Measurements from ENCODE around the gene PER2.
"Not testable (repeated sequence)": the region's sequence is repeated elsewhere in the genome, so short reads cannot be mapped to it uniquely, and the experiment has no call there.

Gene PER2

GRCh38 chr2:238321467-238321866 lies 33.1 kb upstream of the PER2 start:
- Histone ChIP-seq H3K4me3 (ENCODE audit: low read length) (peak overlapping the region; percentile 73), H3K4me1 (ENCODE audit: insufficient read depth, low read length) (peaks cover 11% of the 10 kb centered on the region), H2AFZ (ENCODE audit: low read depth, low read length) (no peak overlapping the region), H3K27me3 (ENCODE audit: insufficient read depth, low read length) (no peaks in the 10 kb centered on the region), H3K36me3 (ENCODE audit: insufficient read depth, low read length) (peaks cover 19% of the 10 kb centered on the region), H3K9me3 (ENCODE audit: low read length) (no peaks in the 10 kb centered on the region)

GRCh38 chr2:238320648-238321281 lies 32.4 kb upstream of the PER2 start:
- peaks cover 16% of the 10 kb centered on the region for H3K36me3 ChIP-seq (ENCODE audit: insufficient read depth, low read length)
- no peaks in the 10 kb centered on the region for H3K27me3 ChIP-seq (ENCODE audit: insufficient read depth, low read length)
- no peak overlapping the region for H2AFZ ChIP-seq (ENCODE audit: low read depth, low read length)
- no peaks in the 10 kb centered on the region for H3K9me3 ChIP-seq (ENCODE audit: low read length)
- H3K4me3 ChIP-seq (ENCODE audit: low read length), result peak overlapping the region; percentile 73
- peaks cover 11% of the 10 kb centered on the region for H3K4me1 ChIP-seq (ENCODE audit: insufficient read depth, low read length)

- peaks cover 11% of the 10 kb centered on the region for H3K36me3 ChIP-seq (ENCODE audit: insufficient read depth, low read length)
- H3K27me3 ChIP-seq (ENCODE audit: insufficient read depth, low read length), result no peaks in the 10 kb centered on the region
- peak within 1 kb of the TSS; percentile 73 for H3K4me3 ChIP-seq (ENCODE audit: low read length)
- peak within 1 kb of the TSS; percentile 85 for H2AFZ ChIP-seq (ENCODE audit: low read depth, low read length)
- H3K9me3 ChIP-seq (ENCODE audit: low read length), result no peaks in the 10 kb centered on the region
- H3K4me1 ChIP-seq (ENCODE audit: insufficient read depth, low read length), result peaks cover 11% of the 10 kb centered on the region
Measured at GRCh38 chr2:238320246-238320647, 31.8 kb upstream of the PER2 start, which contains the start of gene TRAF3IP1. Gene TRAF3IP1 (plus strand): TSS chr2:238320518. CDS start chr2:238320663, 145 bp downstream.

- Histone ChIP-seq H3K9me3 (ENCODE audit: low read length) (no peaks in the 10 kb centered on the region), H3K36me3 (ENCODE audit: insufficient read depth, low read length) (no peaks in the 10 kb centered on the region), H3K27me3 (ENCODE audit: insufficient read depth, low read length) (no peaks in the 10 kb centered on the region), H3K4me1 (ENCODE audit: insufficient read depth, low read length) (peaks cover 2% of the 10 kb centered on the region), H3K4me3 (ENCODE audit: low read length) (no peak overlapping the region), H2AFZ (ENCODE audit: low read depth, low read length) (no peak overlapping the region)
Measured at GRCh38 chr2:238315031-238315595, 26.7 kb upstream of the PER2 start.

- no peaks in the 10 kb centered on the region for H3K36me3 ChIP-seq (ENCODE audit: insufficient read depth, low read length)
- H3K4me3 ChIP-seq (ENCODE audit: low read length), result no peak overlapping the region
- H3K27me3 ChIP-seq (ENCODE audit: insufficient read depth, low read length), result no peaks in the 10 kb centered on the region
- no peaks in the 10 kb centered on the region for H3K9me3 ChIP-seq (ENCODE audit: low read length)
- H2AFZ ChIP-seq (ENCODE audit: low read depth, low read length), result no peak overlapping the region
- no peaks in the 10 kb centered on the region for H3K4me1 ChIP-seq (ENCODE audit: insufficient read depth, low read length)
Measured at GRCh38 chr2:238314576-238314975, 26.2 kb upstream of the PER2 start.

- Histone ChIP-seq H3K9me3 (ENCODE audit: low read length) (no peaks in the 10 kb centered on the region), H3K4me3 (ENCODE audit: low read length) (no peak overlapping the region), H2AFZ (ENCODE audit: low read depth, low read length) (no peak overlapping the region), H3K4me1 (ENCODE audit: insufficient read depth, low read length) (no peaks in the 10 kb centered on the region), H3K27me3 (ENCODE audit: insufficient read depth, low read length) (no peaks in the 10 kb centered on the region), H3K36me3 (ENCODE audit: insufficient read depth, low read length) (no peaks in the 10 kb centered on the region)
Measured at GRCh38 chr2:238313991-238314350, 25.6 kb upstream of the PER2 start.

GRCh38 chr2:238313289-238313990 lies 25.0 kb upstream of the PER2 start:
- Histone ChIP-seq H3K4me1 (ENCODE audit: insufficient read depth, low read length) (no peaks in the 10 kb centered on the region), H2AFZ (ENCODE audit: low read depth, low read length) (no peak overlapping the region), H3K9me3 (ENCODE audit: low read length) (no peaks in the 10 kb centered on the region), H3K4me3 (ENCODE audit: low read length) (no peak overlapping the region), H3K27me3 (ENCODE audit: insufficient read depth, low read length) (no peaks in the 10 kb centered on the region), H3K36me3 (ENCODE audit: insufficient read depth, low read length) (no peaks in the 10 kb centered on the region)

- not testable (repeated sequence) for H3K9me3 ChIP-seq (ENCODE audit: low read length); H3K4me1 ChIP-seq (ENCODE audit: insufficient read depth, low read length); H2AFZ ChIP-seq (ENCODE audit: low read depth, low read length); H3K36me3 ChIP-seq (ENCODE audit: insufficient read depth, low read length); H3K4me3 ChIP-seq (ENCODE audit: low read length); H3K27me3 ChIP-seq (ENCODE audit: insufficient read depth, low read length)
Measured at GRCh38 chr2:238310721-238311120, 22.3 kb upstream of the PER2 start.

GRCh38 chr2:238308177-238308576 lies 19.8 kb upstream of the PER2 start:
- no peaks in the 10 kb centered on the region for H3K9me3 ChIP-seq (ENCODE audit: low read length)
- no peak overlapping the region for H2AFZ ChIP-seq (ENCODE audit: low read depth, low read length)
- no peaks in the 10 kb centered on the region for H3K4me1 ChIP-seq (ENCODE audit: insufficient read depth, low read length)
- H3K27me3 ChIP-seq (ENCODE audit: insufficient read depth, low read length), result no peaks in the 10 kb centered on the region
- H3K36me3 ChIP-seq (ENCODE audit: insufficient read depth, low read length), result no peaks in the 10 kb centered on the region
- H3K4me3 ChIP-seq (ENCODE audit: low read length), result no peak overlapping the region

GRCh38 chr2:238306672-238306998 lies 18.2 kb upstream of the PER2 start:
- Histone ChIP-seq H3K36me3 (ENCODE audit: insufficient read depth, low read length) (no peaks in the 10 kb centered on the region), H3K9me3 (ENCODE audit: low read length) (no peaks in the 10 kb centered on the region), H2AFZ (ENCODE audit: low read depth, low read length) (no peak overlapping the region), H3K27me3 (ENCODE audit: insufficient read depth, low read length) (no peaks in the 10 kb centered on the region), H3K4me3 (ENCODE audit: low read length) (no peak overlapping the region), H3K4me1 (ENCODE audit: insufficient read depth, low read length) (no peaks in the 10 kb centered on the region)

- no peaks in the 10 kb centered on the region for H3K9me3 ChIP-seq (ENCODE audit: low read length)
- no peak overlapping the region for H2AFZ ChIP-seq (ENCODE audit: low read depth, low read length)
- no peaks in the 10 kb centered on the region for H3K36me3 ChIP-seq (ENCODE audit: insufficient read depth, low read length)
- H3K27me3 ChIP-seq (ENCODE audit: insufficient read depth, low read length), result no peaks in the 10 kb centered on the region
- H3K4me1 ChIP-seq (ENCODE audit: insufficient read depth, low read length), result no peaks in the 10 kb centered on the region
- H3K4me3 ChIP-seq (ENCODE audit: low read length), result no peak overlapping the region
Measured at GRCh38 chr2:238305965-238306671, 17.7 kb upstream of the PER2 start.

GRCh38 chr2:238305092-238305862 lies 16.9 kb upstream of the PER2 start:
- Histone ChIP-seq H3K9me3 (ENCODE audit: low read length) (no peaks in the 10 kb centered on the region), H2AFZ (ENCODE audit: low read depth, low read length) (no peak overlapping the region), H3K36me3 (ENCODE audit: insufficient read depth, low read length) (no peaks in the 10 kb centered on the region), H3K4me1 (ENCODE audit: insufficient read depth, low read length) (no peaks in the 10 kb centered on the region), H3K27me3 (ENCODE audit: insufficient read depth, low read length) (no peaks in the 10 kb centered on the region), H3K4me3 (ENCODE audit: low read length) (no peak overlapping the region)

- H2AFZ ChIP-seq (ENCODE audit: low read depth, low read length), result no peak overlapping the region
- H3K4me3 ChIP-seq (ENCODE audit: low read length), result no peak overlapping the region
Measured at GRCh38 chr2:238304116-238304515, 15.7 kb upstream of the PER2 start.

More at GRCh38 chr2:238304116-238304515, 15.7 kb upstream of the PER2 start:
- H3K4me1 ChIP-seq (ENCODE audit: insufficient read depth, low read length), result no peaks in the 10 kb centered on the region
- no peaks in the 10 kb centered on the region for H3K36me3 ChIP-seq (ENCODE audit: insufficient read depth, low read length)
- no peaks in the 10 kb centered on the region for H3K27me3 ChIP-seq (ENCODE audit: insufficient read depth, low read length)
- H3K9me3 ChIP-seq (ENCODE audit: low read length), result no peaks in the 10 kb centered on the region

Measured in neuron (in vitro differentiated cells).